PC-9 (cell line): ENCODE measurements around the gene ALOXE3. TPM values are rescaled to one million over a fixed set of nuclear protein-coding genes. Genes with fewer than 3 reads are reported as not detected.
"Not testable (repeated sequence)": the region's sequence is repeated elsewhere in the genome, so short reads cannot be mapped to it uniquely, and the experiment has no call there.

Source experiments
- BruUV-seq: library from RNA; stranded (reverse); fragments of 400-500 nt; replicated peaks from 2 replicates; lab custom pipeline; 2021; lab: Mats Ljungman, UMichigan
- CTCF ChIA-PET: fragments of 300-600 bp; sonication (Branson Sonifier 250); formaldehyde crosslinking; loops from one replicate; lab custom pipeline; 2022; ENCODE audit warnings: antibody characterized with exemption; lab: Charles Lee
- POLR2A ChIA-PET: fragments of 300-600 bp; sonication (Branson Sonifier 250); formaldehyde crosslinking; loops from one replicate; lab custom pipeline; 2022; ENCODE audit warnings: antibody characterized with exemption; ENCODE audit not compliant: unreplicated experiment; lab: Charles Lee
- DNase-seq, 2 experiments: peaks; one replicate each; pipeline versions ENCODE4 v3.0.0 to v3.0.0-alpha.2; 2015 to 2022; ENCODE audit warnings: mixed read lengths in 1 of 2
- H2AFZ ChIP-seq: fragments of 200-600 bp; sonication (generic); 2 replicates; pipeline ENCODE4 v1.8.1; 2017; ENCODE audit warnings: antibody characterized with exemption
- H3F3A ChIP-seq: fragments of 200-600 bp; sonication (generic); 2 replicates; pipeline ENCODE4 v1.8.1; 2017; ENCODE audit warnings: antibody characterized with exemption, mild to moderate bottlenecking, low read depth; ENCODE audit not compliant: insufficient read depth
- H3K27ac ChIP-seq: fragments of 200-600 bp; sonication (generic); 2 replicates; pipeline ENCODE4 v1.6.1; 2016; ENCODE audit warnings: mixed run types
- H3K27me3 ChIP-seq: fragments of 200-600 bp; sonication (generic); 2 replicates; pipeline ENCODE4 v1.6.1; 2016; ENCODE audit warnings: low read depth, mixed run types; ENCODE audit not compliant: insufficient read depth
- H3K36me3 ChIP-seq: fragments of 200-600 bp; sonication (generic); 2 replicates; pipeline ENCODE4 v1.6.1; 2016; ENCODE audit warnings: low read depth, mixed run types
- H3K4me1 ChIP-seq: fragments of 200-600 bp; sonication (generic); replicated peaks from 2 replicates; pipeline ENCODE4 v1.6.1; 2016; ENCODE audit warnings: mixed run types; ENCODE audit not compliant: insufficient read depth
- H3K4me2 ChIP-seq: fragments of 200-600 bp; sonication (generic); 2 replicates; pipeline ENCODE4 v1.6.1; 2017; ENCODE audit warnings: mixed run types
- H3K4me3 ChIP-seq: fragments of 200-600 bp; sonication (generic); 2 replicates; pipeline ENCODE4 v1.6.1; 2016; ENCODE audit warnings: mixed run types
- H3K79me2 ChIP-seq: fragments of 200-600 bp; sonication (generic); 2 replicates; pipeline ENCODE4 v1.6.1; 2017; ENCODE audit warnings: low read depth, mixed run types
- H3K9me2 ChIP-seq: fragments of 200-600 bp; sonication (generic); 2 replicates; pipeline ENCODE4 v1.8.1; 2017; ENCODE audit warnings: mild to moderate bottlenecking; ENCODE audit not compliant: insufficient read depth
- H3K9me3 ChIP-seq: fragments of 200-600 bp; sonication (generic); 2 replicates; pipeline ENCODE4 v1.8.1; 2016; ENCODE audit warnings: low read depth; ENCODE audit not compliant: insufficient read depth
- H4K20me1 ChIP-seq: fragments of 200-600 bp; sonication (generic); 2 replicates; pipeline ENCODE4 v1.8.1; 2017; ENCODE audit not compliant: insufficient read depth
- EZH2 ChIP-seq: fragments of 200-600 bp; sonication (generic); IDR thresholded peaks from 2 replicates; pipeline ENCODE4 v1.8.0; 2017; ENCODE audit warnings: antibody characterized with exemption, low read depth
- intact Hi-C: fragments of 100-400 bp; cut with micrococcal nuclease; formaldehyde crosslinking; loops from one replicate; pipeline ENCODE4 v1.10.0; 2022; ENCODE audit not compliant: unreplicated experiment
- total RNA-seq: library from RNA; stranded (reverse); gene quantifications from 2 replicates; pipeline ENCODE4 v1.2.3, GENCODE V29; 2021
- TF ChIP-seq, protein P1 (sequence below): fragments of 200-600 bp; sonication (generic); conservative IDR thresholded peaks from 2 replicates; pipeline ENCODE4 v1.6.1; 2017; ENCODE audit warnings: mixed run types, antibody characterized with exemption, mild to moderate bottlenecking, moderate library complexity

Gene ALOXE3
- total RNA-seq, 1 experiment from 2014 or later, result 1.4 TPM

DNA sequence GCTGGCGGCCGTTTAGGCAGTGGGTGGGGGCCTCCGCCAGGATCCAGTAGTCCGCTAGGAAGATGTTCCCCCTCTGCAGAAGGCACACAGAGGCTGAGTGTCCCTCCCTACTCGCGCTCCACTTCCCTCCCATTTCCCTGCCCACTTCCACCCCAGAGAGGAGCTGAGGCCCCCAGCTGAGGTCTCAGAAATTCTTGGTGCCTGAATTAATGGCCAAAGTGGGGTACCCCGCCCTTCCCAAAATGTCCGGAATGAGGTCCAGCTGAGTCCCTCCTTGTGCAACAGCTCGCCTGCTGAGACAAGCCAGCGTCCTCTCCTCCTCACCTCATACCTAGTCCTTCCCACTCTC is 7.9 kb downstream of the ALOXE3 start:
- Histone ChIP-seq H3K27ac (no peak overlapping the region), H3K4me1 (no peaks in the 10 kb centered on the region), H3K9me2 (no peaks in the 10 kb centered on the region), H3K79me2 (no peaks in the 10 kb centered on the region), H4K20me1 (no peaks in the 10 kb centered on the region), H2AFZ (no peak overlapping the region), H3K4me2 (peak overlapping the region; percentile 50; the same call in 1 of the 2 replicates), H3F3A (no peaks in the 10 kb centered on the region), H3K27me3 (no peaks in the 10 kb centered on the region), H3K9me3 (no peaks in the 10 kb centered on the region), H3K4me3 (no peak overlapping the region), H3K36me3 (no peaks in the 10 kb centered on the region)
- POLR2A ChIA-PET, result no interaction called here
- intact Hi-C loops, result loop anchor here (2.0 kb wide), 1 partner anchor 30 kb away; no protein-coding TSS in a partner anchor
- DNase-seq, result no peak
- no TSS peak for BruUV-seq
- TF ChIP-seq, protein P1, sequence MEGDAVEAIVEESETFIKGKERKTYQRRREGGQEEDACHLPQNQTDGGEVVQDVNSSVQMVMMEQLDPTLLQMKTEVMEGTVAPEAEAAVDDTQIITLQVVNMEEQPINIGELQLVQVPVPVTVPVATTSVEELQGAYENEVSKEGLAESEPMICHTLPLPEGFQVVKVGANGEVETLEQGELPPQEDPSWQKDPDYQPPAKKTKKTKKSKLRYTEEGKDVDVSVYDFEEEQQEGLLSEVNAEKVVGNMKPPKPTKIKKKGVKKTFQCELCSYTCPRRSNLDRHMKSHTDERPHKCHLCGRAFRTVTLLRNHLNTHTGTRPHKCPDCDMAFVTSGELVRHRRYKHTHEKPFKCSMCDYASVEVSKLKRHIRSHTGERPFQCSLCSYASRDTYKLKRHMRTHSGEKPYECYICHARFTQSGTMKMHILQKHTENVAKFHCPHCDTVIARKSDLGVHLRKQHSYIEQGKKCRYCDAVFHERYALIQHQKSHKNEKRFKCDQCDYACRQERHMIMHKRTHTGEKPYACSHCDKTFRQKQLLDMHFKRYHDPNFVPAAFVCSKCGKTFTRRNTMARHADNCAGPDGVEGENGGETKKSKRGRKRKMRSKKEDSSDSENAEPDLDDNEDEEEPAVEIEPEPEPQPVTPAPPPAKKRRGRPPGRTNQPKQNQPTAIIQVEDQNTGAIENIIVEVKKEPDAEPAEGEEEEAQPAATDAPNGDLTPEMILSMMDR, result peak; percentile 14; the same call in 1 of the 2 replicates
- no peak for TF ChIP-seq EZH2
- CTCF ChIA-PET, result interaction anchor here (0.6 to 0.9 kb wide), 3 partner anchors 19 to 891 kb away, joined by 3 read pairs; no protein-coding TSS in a partner anchor

- no TSS peak for BruUV-seq
- CTCF ChIA-PET, result interaction anchor here (0.8 to 0.9 kb wide), 2 partner anchors 19 to 49 kb away, joined by 3 read pairs; no protein-coding TSS in a partner anchor
- intact Hi-C loops, result loop anchor here (2.0 kb wide), 1 partner anchor 29 kb away; no protein-coding TSS in a partner anchor
- Histone ChIP-seq H4K20me1 (no peaks in the 10 kb centered on the region), H3K4me3 (peak overlapping the region; percentile 18; the same call in 1 of the 2 replicates), H3F3A (no peaks in the 10 kb centered on the region), H3K4me2 (peak overlapping the region; percentile 50), H3K79me2 (no peaks in the 10 kb centered on the region), H3K4me1 (no peaks in the 10 kb centered on the region), H3K36me3 (no peaks in the 10 kb centered on the region), H3K9me3 (no peaks in the 10 kb centered on the region), H3K27ac (no peak overlapping the region), H3K27me3 (no peaks in the 10 kb centered on the region), H3K9me2 (no peaks in the 10 kb centered on the region), H2AFZ (no peak overlapping the region)
- DNase-seq, result peak in 1 of 2 experiments; percentile 67
- POLR2A ChIA-PET, result no interaction called here
- TF ChIP-seq, protein P1, result peak; percentile 74
- no peak for TF ChIP-seq EZH2
Measured at GRCh38 chr17:8109661-8110455, 8.5 kb downstream of the ALOXE3 start.

DNA sequence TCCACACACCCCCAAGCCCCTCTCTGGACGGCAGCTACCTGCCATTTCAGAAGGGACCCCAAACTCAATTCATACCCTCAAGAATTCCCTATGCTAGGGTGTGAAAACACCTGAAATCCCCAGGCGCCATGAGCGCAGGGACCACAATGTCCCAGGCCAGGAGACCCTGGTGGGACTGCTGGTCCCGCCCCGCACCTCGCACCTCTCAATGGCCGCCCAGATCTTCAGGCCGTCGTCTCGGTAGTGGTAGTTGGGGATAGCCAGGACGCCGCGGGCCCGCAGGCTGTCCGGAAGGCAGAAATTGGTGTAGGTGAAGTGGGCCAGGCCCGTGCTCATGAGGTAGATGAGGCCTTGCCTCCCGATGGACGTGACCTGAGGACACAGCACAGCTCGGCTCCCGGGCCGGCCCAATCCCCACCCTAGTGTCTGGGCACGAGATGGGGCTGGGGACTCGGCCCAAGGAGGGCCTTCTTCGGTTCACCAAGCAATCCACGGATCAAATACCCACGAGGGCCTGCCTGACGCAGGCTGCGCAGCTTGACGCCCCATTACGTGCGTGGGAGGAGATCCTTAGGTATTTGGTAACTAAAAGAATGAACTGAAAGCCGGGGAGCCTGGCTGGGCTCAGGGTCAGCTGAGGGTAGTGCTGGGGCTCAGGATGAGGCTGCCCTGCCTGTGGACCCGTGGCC is 9.2 kb downstream of the ALOXE3 start:
- CTCF ChIA-PET, result interaction anchor here (0.6 kb wide), 1 partner anchor 34 kb away, joined by 3 read pairs; no protein-coding TSS in a partner anchor

GRCh38 chr17:8106980-8107379 is 11.3 kb downstream of the ALOXE3 start:
- H2AFZ ChIP-seq, POLR2A ChIA-PET, H3K36me3 ChIP-seq, H3K4me2 ChIP-seq, H3K79me2 ChIP-seq, intact Hi-C loops, H3K27ac ChIP-seq, H3K9me2 ChIP-seq, H4K20me1 ChIP-seq, H3F3A ChIP-seq, H3K9me3 ChIP-seq, DNase-seq, H3K4me3 ChIP-seq, H3K27me3 ChIP-seq, BruUV-seq, H3K4me1 ChIP-seq: not testable (repeated sequence)
- CTCF ChIA-PET, result interaction anchor here (0.5 to 0.6 kb wide), 2 partner anchors 19 to 107 kb away, joined by 4 read pairs; no protein-coding TSS in a partner anchor

More for the DNA sequence above, 9.2 kb downstream of the ALOXE3 start:
- Histone ChIP-seq H3F3A (no peaks in the 10 kb centered on the region), H3K4me3 (no peak overlapping the region), H4K20me1 (no peaks in the 10 kb centered on the region), H3K27me3 (no peaks in the 10 kb centered on the region), H3K79me2 (no peaks in the 10 kb centered on the region), H2AFZ (no peak overlapping the region), H3K27ac (no peak overlapping the region), H3K4me2 (no peak overlapping the region), H3K4me1 (no peaks in the 10 kb centered on the region), H3K9me2 (no peaks in the 10 kb centered on the region), H3K36me3 (no peaks in the 10 kb centered on the region), H3K9me3 (no peaks in the 10 kb centered on the region)
- no TSS peak for BruUV-seq
- no peak for DNase-seq
- intact Hi-C loops, result no loop called here
- TF ChIP-seq EZH2, result no peak
- TF ChIP-seq, protein P1, result no peak
- POLR2A ChIA-PET, result no interaction called here
